ENCODE measurements around the gene PGAM5.

Gene PGAM5

DNA sequence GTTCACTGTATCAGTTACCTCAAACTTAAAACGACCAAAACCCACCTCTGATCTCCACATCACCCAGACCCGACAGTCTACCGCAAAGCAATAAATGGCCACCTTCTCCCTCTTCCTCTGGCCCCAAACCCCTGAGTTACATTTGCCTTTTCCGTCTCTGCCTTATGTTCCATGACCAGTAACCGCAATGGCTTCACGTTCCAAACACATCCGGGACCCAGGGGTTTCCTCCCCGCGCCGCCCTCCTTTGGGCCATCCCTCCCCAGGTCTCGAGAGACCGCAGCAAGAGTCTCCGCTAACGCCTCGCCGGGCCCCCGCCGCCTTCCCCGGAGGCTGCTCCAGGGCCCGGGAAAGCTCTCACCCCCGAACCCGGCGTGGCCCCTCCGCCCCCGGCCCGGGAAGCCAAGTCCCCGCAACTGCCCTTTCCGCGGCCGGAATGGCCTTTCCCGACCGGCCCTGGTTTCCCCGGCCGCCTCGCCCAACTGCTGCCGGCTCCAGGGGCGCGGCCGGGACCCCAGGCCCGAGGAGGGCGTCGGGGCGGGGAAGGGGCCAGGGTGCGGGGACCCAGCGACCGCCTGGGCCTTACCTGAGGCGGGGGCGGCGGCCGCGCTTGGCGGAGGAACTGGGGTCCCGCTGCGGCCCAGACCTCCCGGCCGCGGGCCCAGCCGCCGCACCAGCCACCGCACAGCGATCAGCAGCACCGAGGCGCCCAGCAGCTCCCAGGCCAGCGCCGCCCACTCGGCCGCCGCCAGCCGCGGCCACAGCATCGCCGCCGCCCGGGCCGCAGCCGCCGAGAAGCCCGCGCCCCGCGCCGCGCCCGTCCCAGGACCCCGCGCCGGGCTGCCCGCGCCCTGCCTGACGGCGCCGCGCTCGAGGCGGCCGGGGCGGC is 50.6 kb downstream of the PGAM5 start, which contains the start of gene ANKLE2:
Gene ANKLE2 (minus strand): TSS at position 801 of the 889 bp plus-strand sequence. CDS start 34 bp downstream, at position 767.
- peaks cover 18% of the 10 kb centered on the region for H3K4me1 Mint-ChIP-seq
- peak within 1 kb of the TSS; percentile 95 for H3K27ac Mint-ChIP-seq
- H3K36me3 Mint-ChIP-seq, result peaks cover 1% of the 10 kb centered on the region
- peak; percentile 46 for ATAC-seq (ENCODE audit: low read depth)
- H3K27me3 Mint-ChIP-seq, result no peaks in the 10 kb centered on the region
- no peaks in the 10 kb centered on the region for H3K9me3 Mint-ChIP-seq
- peak within 1 kb of the TSS; percentile 91 for H3K4me3 Mint-ChIP-seq
- peak; percentile 28 to 44 for DNase-seq (ENCODE audit: low spot score in 2 of 2)

DNA sequence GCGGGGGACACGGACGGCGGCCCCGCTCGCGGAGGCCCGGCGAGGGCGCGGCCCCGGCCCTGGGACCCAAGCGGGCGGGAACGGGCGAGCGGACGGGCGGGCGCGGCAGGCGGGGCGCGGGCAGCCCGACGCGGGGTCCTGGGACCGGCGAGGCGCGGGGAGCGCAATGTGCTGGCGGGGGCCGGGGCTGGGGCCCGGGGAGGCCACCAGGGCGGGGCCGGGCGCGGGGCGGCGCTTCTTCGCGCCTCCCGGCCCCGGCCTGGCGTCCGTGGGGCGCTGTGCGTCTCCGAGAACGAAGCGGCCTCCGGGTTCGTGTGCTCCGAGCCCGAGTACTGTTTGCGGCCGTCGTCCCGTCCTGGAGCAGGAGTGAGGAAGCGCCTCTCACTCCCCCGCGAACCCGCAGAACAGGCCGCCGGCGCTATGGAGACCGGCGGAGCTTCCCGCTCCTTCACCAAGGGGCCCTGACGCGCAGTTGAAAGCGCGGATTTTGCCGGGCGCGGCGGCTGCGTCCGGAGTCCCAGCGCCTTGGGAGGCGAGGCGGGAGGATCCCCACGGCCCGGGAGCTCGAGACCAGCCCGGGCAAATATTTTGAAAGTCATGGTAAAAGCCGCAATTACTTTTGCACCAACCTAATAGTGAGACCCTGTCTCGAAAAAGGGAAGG is 51.4 kb downstream of the PGAM5 start:
- peak overlapping the region; percentile 76 for H3K4me3 Mint-ChIP-seq
- H3K36me3 Mint-ChIP-seq, result peaks cover 1% of the 10 kb centered on the region
- H3K27ac Mint-ChIP-seq, result peak overlapping the region; percentile 53
- DNase-seq (ENCODE audit: low spot score in 2 of 2) (peak; percentile 87 to 91), ATAC-seq (ENCODE audit: low read depth) (peak; percentile 91)
- no peaks in the 10 kb centered on the region for H3K27me3 Mint-ChIP-seq
- no peaks in the 10 kb centered on the region for H3K9me3 Mint-ChIP-seq
- peaks cover 15% of the 10 kb centered on the region for H3K4me1 Mint-ChIP-seq

DNA sequence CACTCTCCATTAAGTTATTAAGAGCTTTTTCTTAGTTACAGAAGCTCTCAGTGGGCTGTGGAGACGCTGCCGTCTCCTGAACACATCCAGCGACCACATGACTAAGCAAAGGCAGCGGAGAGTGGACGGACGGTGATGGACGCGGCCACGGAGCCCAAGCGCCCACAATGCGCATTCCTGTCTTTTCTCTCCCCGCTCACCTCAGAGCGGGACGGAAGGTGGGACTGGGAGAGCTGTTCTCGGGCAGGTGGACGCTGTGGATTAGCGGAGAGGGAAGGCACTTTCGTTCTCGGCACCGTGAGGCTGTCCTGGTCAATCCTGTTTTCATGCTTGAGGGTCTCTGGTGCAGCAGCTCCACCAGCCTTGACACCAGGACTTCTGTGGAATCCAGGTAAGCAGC is 53.6 kb downstream of the PGAM5 start:
- peaks cover 3% of the 10 kb centered on the region for H3K36me3 Mint-ChIP-seq
- H3K9me3 Mint-ChIP-seq, result peaks cover 2% of the 10 kb centered on the region
- H3K27ac Mint-ChIP-seq, result no peak overlapping the region
- no peak overlapping the region for H3K4me3 Mint-ChIP-seq
- DNase-seq (ENCODE audit: low spot score in 2 of 2) (no peak), ATAC-seq (ENCODE audit: low read depth) (no peak)
- H3K4me1 Mint-ChIP-seq, result peaks cover 28% of the 10 kb centered on the region
- no peaks in the 10 kb centered on the region for H3K27me3 Mint-ChIP-seq

DNA sequence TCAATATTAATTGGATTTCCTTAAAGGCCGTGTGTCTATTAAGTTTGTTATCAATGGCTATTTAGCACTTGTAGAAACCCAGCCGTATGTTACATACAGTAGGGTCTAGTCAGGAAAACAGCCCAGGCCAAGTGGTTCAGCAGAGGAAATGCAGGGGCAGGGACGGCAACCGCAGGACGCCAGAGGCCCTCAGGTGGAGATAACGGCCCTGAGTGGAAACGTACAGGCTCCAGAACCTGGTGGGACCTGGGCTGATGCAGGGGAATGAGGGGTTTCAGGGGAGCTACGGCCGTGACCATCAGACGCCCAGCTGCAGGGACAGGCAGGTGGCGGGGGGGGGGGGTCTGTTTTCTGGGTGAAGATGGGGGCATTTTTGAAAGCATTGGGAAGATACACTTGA is 54.7 kb downstream of the PGAM5 start:
- Mint-ChIP-seq H3K4me3 (no peak overlapping the region), H3K27me3 (no peaks in the 10 kb centered on the region), H3K36me3 (peaks cover 2% of the 10 kb centered on the region), H3K4me1 (peaks cover 31% of the 10 kb centered on the region), H3K27ac (no peak overlapping the region), H3K9me3 (peaks cover 2% of the 10 kb centered on the region)
- ATAC-seq (ENCODE audit: low read depth), result no peak
- no peak for DNase-seq (ENCODE audit: low spot score in 2 of 2)

DNA sequence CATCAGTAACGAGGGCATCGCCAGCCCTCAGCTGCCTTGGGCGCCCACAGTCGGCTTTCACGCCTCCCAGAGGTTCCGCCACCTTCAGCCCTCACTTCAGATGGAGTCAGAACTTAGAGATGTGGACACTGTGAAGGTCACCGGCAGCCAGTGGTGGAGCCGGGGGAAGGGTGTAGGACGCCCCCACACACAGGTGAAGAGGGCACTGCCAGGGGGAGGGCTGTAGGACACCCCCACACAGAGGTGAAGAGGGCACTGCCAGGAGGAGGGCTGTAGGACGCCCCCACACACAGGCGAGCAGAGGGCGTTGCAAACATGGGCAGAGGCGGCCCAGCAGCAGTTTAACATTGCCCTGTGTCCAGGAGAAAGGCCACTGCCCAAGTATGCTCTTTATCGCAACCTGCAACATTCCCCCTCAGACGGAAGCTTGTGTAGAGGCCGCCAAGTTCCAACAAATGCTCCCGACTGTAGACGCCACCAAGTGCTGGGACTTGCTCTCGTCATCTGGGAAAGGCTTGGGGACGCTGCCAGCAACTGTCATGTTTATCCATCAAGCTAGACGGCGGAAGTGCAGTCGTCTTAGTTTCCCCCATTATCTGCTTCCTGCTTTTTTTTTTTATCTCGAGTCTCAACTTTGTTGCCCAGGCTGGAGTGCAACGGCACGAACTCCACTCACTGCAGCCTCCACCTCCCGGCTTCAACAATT is 55.9 kb downstream of the PGAM5 start:
- H3K27ac Mint-ChIP-seq, result no peak overlapping the region
- no peak for DNase-seq (ENCODE audit: low spot score in 2 of 2)
- no peaks in the 10 kb centered on the region for H3K27me3 Mint-ChIP-seq
- H3K4me1 Mint-ChIP-seq, result peaks cover 29% of the 10 kb centered on the region
- peaks cover 2% of the 10 kb centered on the region for H3K36me3 Mint-ChIP-seq
- no peak for ATAC-seq (ENCODE audit: low read depth)
- H3K9me3 Mint-ChIP-seq, result peaks cover 2% of the 10 kb centered on the region
- H3K4me3 Mint-ChIP-seq, result no peak overlapping the region

DNA sequence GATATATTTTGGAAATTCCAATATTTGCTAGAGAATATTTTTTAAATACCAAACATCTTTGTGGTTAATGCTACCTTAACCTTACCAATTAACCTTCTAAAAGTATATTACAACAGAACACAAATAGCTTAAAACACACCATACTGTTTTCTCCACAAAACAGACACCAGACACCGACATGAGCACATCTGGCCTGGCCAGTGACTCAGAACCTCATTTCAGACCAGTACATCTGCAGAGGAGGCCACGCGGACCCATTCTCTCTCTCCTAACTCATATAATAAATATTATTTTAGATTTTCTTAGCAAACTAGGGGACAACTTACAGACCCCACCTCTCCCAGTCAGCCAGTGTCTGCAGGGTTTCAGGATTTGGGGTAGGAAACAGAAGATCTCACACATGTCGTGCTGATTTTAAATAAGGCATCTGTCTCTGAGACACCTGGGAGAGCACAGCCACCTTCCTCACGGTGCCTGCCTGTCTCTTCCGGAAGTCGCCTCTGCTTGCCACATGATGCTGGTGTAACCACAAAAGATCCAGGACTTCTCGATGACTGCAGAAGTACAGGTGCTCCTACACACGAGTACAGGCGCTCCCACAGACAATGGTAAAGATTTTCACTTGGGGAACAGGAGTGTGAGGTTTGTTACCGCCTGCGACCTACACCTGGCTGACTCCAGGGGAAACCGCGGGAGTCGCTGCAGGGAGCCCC is 60.6 kb downstream of the PGAM5 start:
- Mint-ChIP-seq H3K27ac (peak overlapping the region; percentile 94), H3K9me3 (peaks cover 2% of the 10 kb centered on the region), H3K27me3 (no peaks in the 10 kb centered on the region), H3K4me3 (peak overlapping the region; percentile 73), H3K36me3 (peaks cover 9% of the 10 kb centered on the region), H3K4me1 (peaks cover 37% of the 10 kb centered on the region)
- DNase-seq (ENCODE audit: low spot score in 2 of 2) (peak; percentile 53 to 63), ATAC-seq (ENCODE audit: low read depth) (peak; percentile 67)
